CD4-positive, alpha-beta T cell (primary cell): Measurements from ENCODE around the gene KRTAP10-7. TPM values are rescaled to one million over a fixed set of nuclear protein-coding genes. Genes with fewer than 3 reads are reported as not detected.

Experiments
- ATAC-seq: fragments of 200-7000 bp; cut with Tn5 transposase; one replicate; pipeline ENCODE4 v1.10.0; 2022; ENCODE audit warnings: mild to moderate bottlenecking; ENCODE audit not compliant: poor library complexity
- CTCF ChIA-PET: fragments of 350-600 bp; sonication (Branson Sonifier 250); formaldehyde crosslinking; loops from one replicate; lab custom pipeline; 2021; ENCODE audit warnings: antibody characterized with exemption, inconsistent platforms; lab: Charles Lee
- POLR2A ChIA-PET: fragments of 350-600 bp; sonication (Branson Sonifier 250); formaldehyde crosslinking; loops from one replicate; lab custom pipeline; 2021; ENCODE audit warnings: antibody characterized with exemption, inconsistent platforms; lab: Charles Lee
- DNase-seq, 14 experiments: peaks; one replicate each; pipeline ENCODE4 v3.0.0-alpha.2; 2013 to 2020; ENCODE audit warnings: mixed read lengths in 2 of 14
- H3K27ac ChIP-seq, 2 donors: one replicate each; pipeline versions ENCODE4 v1.5.1 to v1.7.0; 2013; ENCODE audit warnings: low read length in 2 of 2, low read depth in 1 of 2, mild to moderate bottlenecking in 1 of 2
- H3K27me3 ChIP-seq, 2 experiments: 1 replicate in 1 of 2; 2 replicates in 1 of 2; pipeline versions ENCODE4 v1.6.1 to v1.7.0; 2013; ENCODE audit warnings: low read length in 2 of 2, control low read depth in 1 of 2, mild to moderate bottlenecking in 1 of 2, moderate library complexity in 1 of 2; ENCODE audit not compliant: insufficient read depth in 2 of 2, control insufficient read depth in 1 of 2
- H3K36me3 ChIP-seq: one replicate; pipeline ENCODE4 v1.6.1; 2013; ENCODE audit warnings: low read length, control low read depth; ENCODE audit not compliant: insufficient read depth
- H3K4me1 ChIP-seq: one replicate; pipeline ENCODE4 v1.6.1; 2013; ENCODE audit warnings: low read length, control low read depth; ENCODE audit not compliant: insufficient read depth
- H3K4me3 ChIP-seq: one replicate; pipeline ENCODE4 v1.5.1; 2013; ENCODE audit warnings: mild to moderate bottlenecking, low read length, moderate library complexity
- H3K9me3 ChIP-seq, 2 experiments: 1 replicate in 1 of 2; 2 replicates in 1 of 2; pipeline versions ENCODE4 v1.6.1 to v1.7.0; 2013; ENCODE audit warnings: low read length in 2 of 2, mild to moderate bottlenecking in 2 of 2, control low read depth in 1 of 2, moderate library complexity in 1 of 2; ENCODE audit not compliant: control insufficient read depth in 1 of 2, insufficient read depth in 1 of 2
- H3K27ac Mint-ChIP-seq: one replicate; pipeline ENCODE4 v1.8.0; 2020; ENCODE audit warnings: mixed read lengths
- H3K27me3 Mint-ChIP-seq: one replicate; pipeline ENCODE4 v1.8.0; 2021; ENCODE audit warnings: mixed read lengths
- H3K36me3 Mint-ChIP-seq: one replicate; pipeline ENCODE4 v1.8.0; 2021; ENCODE audit warnings: low read depth, mixed read lengths
- H3K4me1 Mint-ChIP-seq: one replicate; pipeline ENCODE4 v1.8.0; 2021; ENCODE audit warnings: low read depth, mixed read lengths
- H3K4me3 Mint-ChIP-seq: one replicate; pipeline ENCODE4 v1.8.0; 2020; ENCODE audit warnings: mild to moderate bottlenecking, mixed read lengths
- H3K9me3 Mint-ChIP-seq: one replicate; pipeline ENCODE4 v1.8.0; 2020; ENCODE audit warnings: mixed read lengths
- CTCF ChIP-seq: fragments of 200-600 bp; IDR thresholded peaks from one replicate; pipeline ENCODE4 v1.8.0; 2022; ENCODE audit warnings: antibody characterized with exemption, mild to moderate bottlenecking
- intact Hi-C, 2 experiments: fragments of 100-400 bp; cut with DNase I in 1 of 2; cut with micrococcal nuclease in 1 of 2; formaldehyde crosslinking; loops; one replicate each; pipeline versions ENCODE4 v1.15.1 to v1.9.0; 2023 to 2025; cut with DNase I, micrococcal nuclease
- total RNA-seq, 174 experiments: library from RNA in 2 of 174; stranded (reverse) in 2 of 174; gene quantifications; one replicate each; pipeline ENCODE4 v1.2.3 and lab custom pipeline; 2021 to 2026

The KRTAP10-7 gene
- total RNA-seq, 2 experiments from 2014 or later: not detected

DNA sequence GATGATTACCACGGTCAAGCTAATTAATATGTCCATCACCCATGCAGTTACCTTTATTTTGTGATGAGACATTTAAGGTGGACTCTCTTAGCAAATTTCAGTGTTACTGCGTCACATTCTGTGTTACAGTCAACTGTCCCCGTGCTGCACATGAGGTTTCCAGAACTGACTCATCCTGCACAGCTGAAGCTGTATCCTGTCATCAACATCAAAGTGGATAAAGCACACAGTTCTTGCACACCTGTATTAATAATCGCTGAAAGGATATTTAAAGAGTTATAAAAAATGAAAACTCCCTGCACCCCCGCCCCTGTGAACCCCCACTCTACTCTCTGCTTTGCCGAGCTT, 16.6 kb upstream of the KRTAP10-7 start:
- peaks cover 3% of the 10 kb centered on the region for H3K4me1 ChIP-seq
- DNase-seq (peak in 7 of 14 experiments; percentile 5 to 55 (median 22)), ATAC-seq (peak; percentile 79)
- no peaks in the 10 kb centered on the region for H3K36me3 ChIP-seq
- CTCF ChIA-PET: no interaction called here
- no peak overlapping the region for H3K4me3 ChIP-seq
- Mint-ChIP-seq H3K9me3 (peaks cover 2% of the 10 kb centered on the region), H3K4me1 (peaks cover 24% of the 10 kb centered on the region), H3K36me3 (no peaks in the 10 kb centered on the region), H3K27ac (no peak overlapping the region), H3K4me3 (no peak overlapping the region), H3K27me3 (peaks cover 49% of the 10 kb centered on the region)
- POLR2A ChIA-PET: no interaction called here
- peaks cover 0 to 12% of the 10 kb centered on the region in 2 experiments for H3K27me3 ChIP-seq
- no peak overlapping the region for H3K27ac ChIP-seq
- TF ChIP-seq CTCF: no peak
- H3K9me3 ChIP-seq: peaks cover 4 to 29% of the 10 kb centered on the region in 2 experiments
- intact Hi-C loops: no loop called here

DNA sequence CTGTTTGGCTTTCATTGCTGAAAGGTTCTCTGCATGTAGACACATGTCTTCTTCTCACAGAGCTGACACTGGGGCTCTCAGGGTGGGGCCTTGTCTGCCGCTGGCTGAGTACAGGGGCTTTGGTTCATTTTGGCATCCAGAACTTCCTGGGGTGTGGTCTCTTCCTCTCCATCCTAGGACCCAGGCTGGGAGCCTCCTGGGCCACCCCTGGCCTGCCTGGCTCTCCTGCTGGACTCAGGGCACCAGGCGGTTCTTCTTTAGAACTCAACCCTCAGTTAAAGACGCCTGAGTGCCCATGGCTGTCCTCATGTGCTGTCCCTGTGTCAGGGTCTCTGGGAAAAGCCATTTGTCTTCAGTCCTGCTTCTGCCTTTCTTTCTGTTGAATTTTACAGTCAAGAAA, 14.5 kb upstream of the KRTAP10-7 start:
- Mint-ChIP-seq H3K36me3 (no peaks in the 10 kb centered on the region), H3K4me3 (no peak overlapping the region), H3K27me3 (peaks cover 58% of the 10 kb centered on the region), H3K4me1 (peaks cover 24% of the 10 kb centered on the region), H3K9me3 (peaks cover 2% of the 10 kb centered on the region), H3K27ac (no peak overlapping the region)
- CTCF ChIA-PET: no interaction called here
- Histone ChIP-seq H3K27me3 (peaks cover 0 to 15% of the 10 kb centered on the region in 2 experiments), H3K36me3 (no peaks in the 10 kb centered on the region), H3K9me3 (peaks cover 4 to 11% of the 10 kb centered on the region in 2 experiments), H3K4me1 (peaks cover 3% of the 10 kb centered on the region), H3K27ac (no peak overlapping the region), H3K4me3 (no peak overlapping the region)
- no peak for ATAC-seq
- POLR2A ChIA-PET: no interaction called here
- intact Hi-C loops: no loop called here
- no peak for DNase-seq
- TF ChIP-seq CTCF: no peak

- no peaks in the 10 kb centered on the region for H3K9me3 Mint-ChIP-seq
- intact Hi-C loops: no loop called here
- Histone ChIP-seq H3K4me1 (no peaks in the 10 kb centered on the region), H3K27me3 (peaks cover 0 to 15% of the 10 kb centered on the region in 2 experiments), H3K27ac (no peak overlapping the region), H3K4me3 (no peak overlapping the region), H3K36me3 (no peaks in the 10 kb centered on the region), H3K9me3 (peaks cover 0 to 3% of the 10 kb centered on the region in 2 experiments)
- DNase-seq: no peak
- no peak overlapping the region for H3K27ac Mint-ChIP-seq
- no peak for TF ChIP-seq CTCF
- no peaks in the 10 kb centered on the region for H3K36me3 Mint-ChIP-seq
- H3K27me3 Mint-ChIP-seq: peaks cover 46% of the 10 kb centered on the region
- CTCF ChIA-PET: no interaction called here
- H3K4me1 Mint-ChIP-seq: peaks cover 6% of the 10 kb centered on the region
- ATAC-seq: no peak
- no peak overlapping the region for H3K4me3 Mint-ChIP-seq
- POLR2A ChIA-PET: no interaction called here
Measured at GRCh38 chr21:44589094-44589493, 11.3 kb upstream of the KRTAP10-7 start.
